Retina (tissue), 1 donor: ENCODE measurements around the gene PRMT1.
A peak's percentile ranks its signal among the peaks of the same experiment; 100 is the strongest.

Experiments
- DNase-seq: peaks from one replicate; pipeline ENCODE4 v3.0.0-alpha.2; 2016

PRMT1 gene

GRCh38 chr19:49672131-49672919 lies 4.7 kb upstream of the PRMT1 start:
- DNase-seq = peak; percentile 88

DNA sequence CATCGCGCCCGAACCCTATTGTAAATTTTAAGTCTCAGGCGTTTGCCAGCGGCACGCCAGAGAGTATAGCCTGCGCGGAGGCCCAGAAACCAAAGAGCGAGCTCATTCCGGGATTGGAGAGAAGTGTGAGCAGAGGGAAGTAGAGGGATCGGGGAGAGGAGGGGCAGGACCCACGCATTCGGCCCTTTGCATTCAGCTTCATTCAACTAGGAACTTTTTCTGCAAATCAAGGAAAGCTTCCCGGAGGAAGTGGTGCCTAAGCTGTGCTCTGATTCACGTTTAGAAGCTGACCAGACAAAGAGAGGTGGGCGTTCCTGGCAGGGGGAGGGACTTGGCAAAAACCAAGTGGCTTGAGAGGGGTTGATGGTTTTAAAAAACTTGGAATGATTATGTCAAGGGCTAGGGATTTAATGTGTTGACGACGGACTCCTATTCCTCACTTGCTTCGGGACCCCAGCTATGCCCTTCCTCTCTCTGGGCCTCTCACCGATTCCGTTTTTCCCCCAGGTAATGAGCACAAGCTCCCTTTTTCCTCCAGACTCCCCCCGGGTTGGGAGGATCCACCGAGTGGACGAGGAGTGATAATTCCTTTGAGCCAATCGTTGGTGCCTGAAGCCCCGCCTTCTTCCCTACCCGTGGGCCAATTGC lies 811 bp upstream of the PRMT1 start:
- DNase-seq = peak; percentile 98

- peak; percentile 100 for DNase-seq
Observed at GRCh38 chr19:49676784-49677230, 264 bp upstream of the PRMT1 start.

DNA sequence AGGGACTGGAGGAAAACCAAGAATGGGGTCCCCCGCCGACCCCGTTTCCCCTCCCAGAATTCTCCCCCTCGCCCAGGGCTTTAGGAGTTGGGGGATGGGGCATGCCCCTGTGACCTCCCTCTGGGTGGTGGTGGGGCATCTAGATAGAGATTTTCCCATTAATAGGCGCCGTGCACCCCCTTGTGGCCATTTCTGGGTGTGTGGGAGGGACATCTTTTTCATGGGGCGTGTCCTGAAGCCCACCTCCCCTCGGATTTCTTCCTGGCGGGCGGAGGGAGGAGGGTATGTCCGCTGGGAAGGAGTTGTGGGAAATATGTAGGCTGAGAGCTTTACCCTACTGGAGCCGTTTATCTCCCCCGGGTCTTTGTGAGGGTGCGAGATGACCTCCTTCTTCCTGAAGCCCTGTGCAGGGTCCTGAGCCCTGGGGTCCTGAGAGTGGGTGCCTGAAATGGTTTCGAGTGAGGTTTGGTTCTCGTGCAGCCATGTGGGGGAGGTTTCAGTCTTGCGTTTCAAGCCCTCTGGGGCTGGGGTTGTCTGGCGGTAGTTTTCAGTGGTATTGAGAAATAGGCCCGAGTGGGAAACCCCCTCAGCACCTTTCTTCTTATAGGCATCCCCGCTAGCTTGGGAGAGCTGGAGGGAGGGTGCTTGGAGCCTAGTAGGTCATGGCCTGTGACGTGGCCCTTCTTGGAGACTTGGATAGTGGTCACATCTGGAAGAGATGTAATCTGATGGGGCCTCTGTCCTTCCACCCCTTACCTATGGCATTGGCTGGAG lies 1.0 kb downstream of the PRMT1 start:
- DNase-seq = peak; percentile 92

DNA sequence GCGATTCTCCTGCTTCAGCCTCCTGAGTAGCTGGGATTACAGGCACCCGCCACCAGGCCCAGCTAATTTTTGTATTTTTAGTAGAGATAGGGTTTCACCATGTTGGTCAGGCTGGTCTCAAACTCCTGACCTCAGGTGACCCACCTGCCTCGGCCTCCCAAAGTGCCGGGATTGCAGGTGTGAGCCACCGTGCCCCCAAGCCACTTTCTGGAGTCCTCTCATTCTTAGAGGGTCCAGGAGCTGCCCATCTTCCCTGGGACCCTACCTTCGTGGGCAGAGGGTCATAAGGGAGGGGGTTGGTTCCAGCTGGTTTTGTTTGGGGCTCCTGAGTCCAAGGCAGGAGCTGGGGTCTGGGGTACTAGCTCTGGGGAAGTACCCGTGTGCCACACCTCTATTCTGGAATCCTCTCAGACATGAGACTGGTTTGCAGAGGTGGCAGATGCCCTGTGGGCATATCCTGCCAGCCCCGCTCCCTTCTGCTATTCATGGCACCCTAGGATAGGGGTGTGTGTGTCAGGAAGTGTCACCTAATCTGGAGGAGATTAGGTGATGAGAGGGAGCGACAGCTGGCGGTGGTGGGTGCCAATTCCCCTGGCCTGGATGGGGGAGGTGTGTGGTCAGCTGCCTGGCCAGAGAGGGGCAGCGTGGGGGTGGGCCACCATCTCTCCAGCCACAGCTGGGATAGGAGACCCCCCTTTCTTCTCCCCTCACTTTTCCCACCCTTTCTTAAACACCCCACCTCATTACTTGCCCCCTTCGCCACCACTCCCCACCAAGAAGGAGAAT lies 2.1 kb downstream of the PRMT1 start:
- DNase-seq = no peak

- DNase-seq = no peak
Observed at GRCh38 chr19:49679771-49680413, 2.8 kb downstream of the PRMT1 start.

- peak; percentile 98 for DNase-seq
Observed at GRCh38 chr19:49680421-49681351, 3.6 kb downstream of the PRMT1 start.

- DNase-seq = no peak
Observed at GRCh38 chr19:49681830-49682229, 4.8 kb downstream of the PRMT1 start.

GRCh38 chr19:49682274-49682673 lies 5.2 kb downstream of the PRMT1 start:
- no peak for DNase-seq

DNA sequence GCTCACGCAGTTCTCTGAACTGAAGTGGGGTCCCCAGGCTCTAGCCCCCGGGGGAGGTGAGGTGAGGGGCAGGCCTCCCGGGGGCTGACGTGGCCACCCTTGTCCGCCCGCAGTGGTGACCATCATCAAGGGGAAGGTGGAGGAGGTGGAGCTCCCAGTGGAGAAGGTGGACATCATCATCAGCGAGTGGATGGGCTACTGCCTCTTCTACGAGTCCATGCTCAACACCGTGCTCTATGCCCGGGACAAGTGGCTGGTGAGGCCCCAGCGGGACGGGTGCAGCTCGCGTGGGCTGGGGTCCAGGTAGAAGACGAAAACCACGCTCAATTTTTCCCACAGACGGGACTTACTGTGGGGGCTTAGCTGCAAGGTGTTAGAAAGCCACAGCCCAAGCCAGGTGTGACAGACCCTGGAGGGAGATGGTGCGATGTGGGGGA lies 6.8 kb downstream of the PRMT1 start:
- DNase-seq = no peak

DNA sequence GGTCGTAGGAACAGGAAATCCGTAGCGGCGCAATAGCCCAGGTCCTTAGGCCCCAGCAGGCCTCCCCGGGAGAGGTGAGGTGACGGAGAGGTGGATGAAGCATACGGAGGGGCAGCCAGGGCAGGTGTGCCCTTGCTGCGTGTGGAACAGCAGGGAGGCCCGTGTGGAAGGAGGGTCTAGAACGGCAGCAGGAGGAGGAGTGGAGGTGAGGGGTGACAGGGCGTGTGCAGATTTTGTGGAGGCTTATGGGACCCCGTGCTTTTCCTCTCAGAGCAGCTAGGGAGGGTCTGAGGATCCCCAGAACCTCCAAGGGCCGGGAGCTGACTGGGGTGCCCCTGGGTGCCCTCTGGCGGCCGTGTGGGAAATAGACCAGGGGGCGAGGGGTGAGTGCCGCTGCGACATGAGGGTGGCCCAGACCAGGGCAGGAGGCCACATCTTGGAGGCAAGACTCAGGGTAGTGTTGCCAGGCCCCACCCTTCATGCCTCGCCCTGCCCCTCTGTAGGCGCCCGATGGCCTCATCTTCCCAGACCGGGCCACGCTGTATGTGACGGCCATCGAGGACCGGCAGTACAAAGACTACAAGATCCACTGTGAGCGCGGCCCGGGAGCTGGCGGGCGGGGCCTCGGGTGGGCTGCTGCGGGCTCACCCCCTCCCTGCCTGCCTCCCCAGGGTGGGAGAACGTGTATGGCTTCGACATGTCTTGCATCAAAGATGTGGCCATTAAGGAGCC lies 7.3 kb downstream of the PRMT1 start:
- no peak for DNase-seq

DNA sequence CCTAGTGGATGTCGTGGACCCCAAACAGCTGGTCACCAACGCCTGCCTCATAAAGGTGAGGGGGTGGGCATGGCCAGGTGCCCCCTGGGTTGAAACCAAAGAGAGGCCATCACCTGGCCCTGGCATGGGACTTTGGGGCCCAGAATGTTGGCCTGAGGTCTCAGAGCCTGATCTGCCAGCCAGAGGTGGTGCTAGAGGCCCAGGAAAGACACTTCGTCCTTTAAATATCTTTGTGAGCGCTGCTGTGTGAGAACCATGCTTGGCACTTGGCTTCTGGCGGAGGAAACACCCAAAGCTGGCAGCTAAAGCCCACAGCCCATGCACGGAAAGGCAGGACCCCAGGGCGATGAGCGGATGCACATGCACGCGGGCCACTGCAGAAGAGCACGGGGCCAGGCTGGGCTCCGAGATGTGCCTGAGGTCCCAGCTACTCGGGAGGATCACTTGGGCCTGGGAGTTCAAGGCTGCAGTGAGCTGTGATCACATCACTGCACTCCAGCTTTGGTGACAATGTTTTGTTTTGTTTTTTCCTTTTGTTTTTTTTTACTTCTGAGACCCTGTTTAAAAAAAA lies 8.0 kb downstream of the PRMT1 start:
- DNase-seq = no peak

GRCh38 chr19:49685845-49686332 lies 8.8 kb downstream of the PRMT1 start:
- DNase-seq = no peak

- DNase-seq = no peak
Observed at GRCh38 chr19:49686503-49687088, 9.5 kb downstream of the PRMT1 start.

- no peak for DNase-seq
Observed at GRCh38 chr19:49687150-49687549, 10.1 kb downstream of the PRMT1 start.

DNA sequence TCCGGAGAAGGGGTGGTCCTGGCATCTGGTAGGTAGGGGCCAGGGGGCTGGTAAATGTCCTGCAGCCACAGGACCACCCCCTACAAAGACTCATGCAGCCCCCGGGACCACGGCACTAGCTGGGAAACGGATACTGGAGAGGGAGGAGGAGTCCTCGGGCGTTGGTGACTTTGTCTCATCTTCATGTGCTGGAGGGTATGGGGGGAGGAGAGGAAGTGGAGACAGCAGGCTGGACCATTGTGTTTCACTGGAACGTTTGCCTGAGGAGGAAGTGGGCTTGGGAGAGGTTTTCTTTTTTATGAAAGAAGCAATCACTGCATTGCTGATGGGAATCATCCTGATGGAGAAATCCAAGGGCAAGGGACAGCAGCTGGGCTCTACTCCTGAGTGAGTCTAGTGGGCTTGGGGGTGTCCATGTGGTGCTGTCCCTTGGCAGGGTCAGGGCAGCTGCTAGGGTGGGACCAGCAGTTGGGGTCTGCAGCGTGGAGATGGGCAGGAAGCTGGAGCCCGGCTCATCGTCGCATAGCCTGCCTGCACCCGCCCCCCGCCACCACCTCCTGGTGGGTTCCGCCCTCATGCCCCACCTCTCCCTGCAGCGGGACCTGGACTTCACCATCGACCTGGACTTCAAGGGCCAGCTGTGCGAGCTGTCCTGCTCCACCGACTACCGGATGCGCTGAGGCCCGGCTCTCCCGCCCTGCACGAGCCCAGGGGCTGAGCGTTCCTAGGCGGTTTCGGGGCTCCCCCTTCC lies 10.7 kb downstream of the PRMT1 start:
- no peak for DNase-seq

DNA sequence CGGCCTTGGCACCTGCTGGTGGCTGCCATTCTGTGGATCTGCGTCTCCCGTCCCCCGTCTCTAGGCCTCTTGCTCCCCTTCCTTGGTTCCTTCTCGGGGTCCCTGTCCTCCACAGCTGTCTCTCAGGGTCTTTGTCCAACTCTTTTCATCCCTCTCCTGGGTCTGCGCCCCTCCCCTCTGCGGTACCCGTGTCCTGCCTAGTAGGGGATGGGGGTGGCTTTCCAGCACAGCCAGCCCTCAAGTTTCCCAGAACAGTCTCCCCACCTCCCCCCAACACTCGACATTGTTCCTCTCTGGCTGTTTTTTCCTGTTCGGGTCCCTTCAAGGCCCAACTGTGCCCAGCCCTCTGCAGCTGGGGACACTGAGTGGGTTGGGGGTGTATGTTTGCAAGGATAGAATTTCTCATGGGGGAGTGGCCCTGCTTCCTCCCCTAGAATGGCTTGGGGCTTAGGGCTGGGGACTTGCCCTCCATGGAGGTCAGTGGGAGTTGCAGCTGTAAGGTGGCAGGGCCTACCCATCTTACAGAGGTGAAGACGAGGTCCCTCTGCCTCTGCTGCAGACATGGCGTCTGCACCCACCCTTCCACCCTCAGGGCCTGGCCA lies 11.6 kb downstream of the PRMT1 start:
- no peak for DNase-seq
